Ectodermal cell (in vitro differentiated cells): ENCODE results near the gene AP3B1.

Experiments used
- H3K27ac ChIP-seq: 2 replicates; pipeline ENCODE4 v1.7.0; 2013; ENCODE audit warnings: mild to moderate bottlenecking, low read depth, low read length; ENCODE audit not compliant: insufficient read depth, poor library complexity, severe bottlenecking
- H3K27me3 ChIP-seq: 2 replicates; pipeline ENCODE4 v1.7.0; 2013; ENCODE audit warnings: mild to moderate bottlenecking, low read length; ENCODE audit not compliant: insufficient read depth, control insufficient read depth, poor library complexity, severe bottlenecking
- H3K36me3 ChIP-seq: one replicate; pipeline ENCODE4 v1.7.0; 2013; ENCODE audit warnings: low read length; ENCODE audit not compliant: control insufficient read depth, insufficient read depth
- H3K4me1 ChIP-seq: one replicate; pipeline ENCODE4 v1.7.0; 2013; ENCODE audit warnings: low read length; ENCODE audit not compliant: control insufficient read depth, insufficient read depth
- H3K4me3 ChIP-seq: 2 replicates; pipeline ENCODE4 v1.7.0; 2013; ENCODE audit warnings: low read depth, low read length, control low read depth; ENCODE audit not compliant: insufficient read depth
- H3K9me3 ChIP-seq: 2 replicates; pipeline ENCODE4 v1.7.0; 2013; ENCODE audit warnings: mild to moderate bottlenecking, low read length, moderate library complexity; ENCODE audit not compliant: control insufficient read depth
- WGBS, 2 experiments: methylation state at CpG; one replicate each; pipeline ENCODE4 v1.1.7; 2013; ENCODE audit warnings: missing lambda C conversion rate in 2 of 2; 5-methylcytosine and 5-hydroxymethylcytosine counted together

The AP3B1 gene

GRCh38 chr5:78019744-78020143 lies 274.8 kb downstream of the AP3B1 start:
- Histone ChIP-seq H3K36me3 (no peaks in the 10 kb centered on the region), H3K27me3 (peaks cover 74% of the 10 kb centered on the region), H3K9me3 (no peaks in the 10 kb centered on the region), H3K4me3 (no peak overlapping the region), H3K4me1 (no peaks in the 10 kb centered on the region), H3K27ac (no peak overlapping the region)
- 84 to 100% methylated on average over 2 to 5 of the region's 5 CpGs for WGBS, 2 experiments

GRCh38 chr5:78016863-78017529 lies 277.5 kb downstream of the AP3B1 start:
- Histone ChIP-seq H3K36me3 (no peaks in the 10 kb centered on the region), H3K27me3 (peaks cover 80% of the 10 kb centered on the region), H3K9me3 (no peaks in the 10 kb centered on the region), H3K27ac (no peak overlapping the region), H3K4me3 (no peak overlapping the region), H3K4me1 (no peaks in the 10 kb centered on the region)
- WGBS, 2 experiments = 0% methylated on average over 3 of the region's 3 CpGs

- 86 to 92% methylated on average over 5 of the region's 5 CpGs for WGBS, 2 experiments
- H3K27ac ChIP-seq = no peak overlapping the region
These were observed 284.5 kb downstream of the AP3B1 start for GRCh38 chr5:78009937-78010527.

GRCh38 chr5:78008356-78008967 lies 286.0 kb downstream of the AP3B1 start:
- H3K4me1 ChIP-seq = peaks cover 20% of the 10 kb centered on the region
- no peak overlapping the region for H3K4me3 ChIP-seq
- 24 to 37% methylated on average over 1 of the region's 1 CpG for WGBS, 2 experiments
- no peaks in the 10 kb centered on the region for H3K36me3 ChIP-seq
- no peak overlapping the region for H3K27ac ChIP-seq
- H3K27me3 ChIP-seq = peaks cover 14% of the 10 kb centered on the region
- no peaks in the 10 kb centered on the region for H3K9me3 ChIP-seq

More at GRCh38 chr5:78009937-78010527, 284.5 kb downstream of the AP3B1 start:
- Histone ChIP-seq H3K9me3 (no peaks in the 10 kb centered on the region), H3K27me3 (peaks cover 29% of the 10 kb centered on the region), H3K36me3 (no peaks in the 10 kb centered on the region), H3K4me3 (no peak overlapping the region), H3K4me1 (peaks cover 7% of the 10 kb centered on the region)

- H3K27ac ChIP-seq = no peak overlapping the region
- H3K36me3 ChIP-seq = no peaks in the 10 kb centered on the region
- H3K4me3 ChIP-seq = no peak overlapping the region
- H3K9me3 ChIP-seq = no peaks in the 10 kb centered on the region
- H3K27me3 ChIP-seq = peaks cover 8% of the 10 kb centered on the region
- 95 to 100% methylated on average over 3 of the region's 3 CpGs for WGBS, 2 experiments
- H3K4me1 ChIP-seq = peaks cover 28% of the 10 kb centered on the region
These were observed 287.3 kb downstream of the AP3B1 start for GRCh38 chr5:78007233-78007632.

- Histone ChIP-seq H3K4me1 (peaks cover 28% of the 10 kb centered on the region), H3K9me3 (no peaks in the 10 kb centered on the region), H3K36me3 (no peaks in the 10 kb centered on the region), H3K27ac (no peak overlapping the region), H3K27me3 (peaks cover 8% of the 10 kb centered on the region), H3K4me3 (no peak overlapping the region)
- WGBS, 2 experiments = 93 to 94% methylated on average over 7 of the region's 7 CpGs
These were observed 288.0 kb downstream of the AP3B1 start for GRCh38 chr5:78006449-78006848.

- Histone ChIP-seq H3K27ac (no peak overlapping the region), H3K4me1 (peaks cover 28% of the 10 kb centered on the region), H3K36me3 (no peaks in the 10 kb centered on the region), H3K27me3 (peaks cover 4% of the 10 kb centered on the region), H3K9me3 (no peaks in the 10 kb centered on the region), H3K4me3 (no peak overlapping the region)
- 86 to 91% methylated on average over 3 to 5 of the region's 5 CpGs for WGBS, 2 experiments
These were observed 289.3 kb downstream of the AP3B1 start for GRCh38 chr5:78005021-78005785.

- H3K4me3 ChIP-seq = no peak overlapping the region
- peaks cover 4% of the 10 kb centered on the region for H3K27me3 ChIP-seq
- WGBS, 2 experiments = 74 to 93% methylated on average over 1 of the region's 1 CpG
- no peak overlapping the region for H3K27ac ChIP-seq
- no peaks in the 10 kb centered on the region for H3K9me3 ChIP-seq
- peaks cover 30% of the 10 kb centered on the region for H3K4me1 ChIP-seq
- H3K36me3 ChIP-seq = no peaks in the 10 kb centered on the region
These were observed 289.9 kb downstream of the AP3B1 start for GRCh38 chr5:78004559-78004958.

- H3K4me1 ChIP-seq = peaks cover 36% of the 10 kb centered on the region
- no peaks in the 10 kb centered on the region for H3K9me3 ChIP-seq
- WGBS, 2 experiments = 86 to 89% methylated on average over 7 of the region's 7 CpGs
- H3K4me3 ChIP-seq = no peak overlapping the region
- no peak overlapping the region for H3K27ac ChIP-seq
- H3K36me3 ChIP-seq = no peaks in the 10 kb centered on the region
- peaks cover 11% of the 10 kb centered on the region for H3K27me3 ChIP-seq
These were observed 290.6 kb downstream of the AP3B1 start for GRCh38 chr5:78003919-78004318.

GRCh38 chr5:78003450-78003849 lies 291.0 kb downstream of the AP3B1 start:
- Histone ChIP-seq H3K4me3 (no peak overlapping the region), H3K9me3 (no peaks in the 10 kb centered on the region), H3K4me1 (peaks cover 37% of the 10 kb centered on the region), H3K36me3 (no peaks in the 10 kb centered on the region), H3K27ac (no peak overlapping the region), H3K27me3 (peaks cover 11% of the 10 kb centered on the region)
- WGBS, 2 experiments = 85 to 86% methylated on average over 4 of the region's 5 CpGs
